ENCODE data around the gene GRAMD2B. TPM values are rescaled to one million over a fixed set of nuclear protein-coding genes. Genes with fewer than 3 reads are reported as not detected.

The GRAMD2B gene
- total and polyA plus RNA-seq, 2 of the 13 experiments (the other 11 are each of a cell fraction or from before 2014, with no cell fraction given): 8.1 to 10.6 TPM

DNA sequence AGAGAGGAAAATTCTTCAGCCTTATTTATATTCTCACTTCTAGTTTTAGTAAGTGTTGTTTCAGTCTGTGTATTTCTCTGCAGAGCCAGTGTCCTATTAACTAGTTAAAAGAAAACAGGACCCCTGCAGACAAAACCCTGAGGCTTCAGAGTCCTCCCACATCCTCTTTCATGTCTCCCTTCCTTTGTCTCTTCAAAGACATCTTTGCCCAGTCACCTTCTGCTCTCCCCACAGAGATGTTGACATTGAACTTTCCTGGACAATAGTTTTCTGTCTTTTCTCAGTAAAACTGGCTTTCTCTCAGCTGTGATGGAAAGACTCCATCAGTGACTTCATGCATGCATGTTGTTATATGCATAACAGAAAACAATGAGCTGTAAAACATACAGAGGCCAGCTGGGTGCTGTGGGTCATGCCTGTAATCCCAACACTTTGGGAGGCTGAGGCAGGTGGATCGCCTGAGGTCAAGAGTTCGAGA lies 20.2 kb downstream of the GRAMD2B start:
- Histone ChIP-seq H2AFZ (ENCODE audit: low read length) (no peak overlapping the region), H3K4me1 (ENCODE audit: insufficient read depth, low read length) (peaks cover 11% of the 10 kb centered on the region; the same call in 1 of the 2 replicates), H3K9me3 (ENCODE audit: low read length) (no peaks in the 10 kb centered on the region), H3K79me2 (ENCODE audit: insufficient read depth, low read length) (no peaks in the 10 kb centered on the region), H3K36me3 (replicated peaks in 1 of 2; ENCODE audit: control insufficient read depth in 1 of 2, insufficient read depth in 2 of 2, low read length in 2 of 2) (no peaks in the 10 kb centered on the region; a peak in 1 of 5 replicates), H3K9ac (ENCODE audit: insufficient read depth, low read depth, low read length) (no peak overlapping the region), H3K27ac (ENCODE audit: extremely low read length, insufficient read depth, low read length) (no peak overlapping the region), H3K4me3 (replicated peaks in 1 of 3; ENCODE audit: insufficient read depth in 1 of 3, low read depth in 2 of 3, low read length in 3 of 3) (no peak overlapping the region), H3K27me3 (ENCODE audit: control insufficient read depth in 1 of 2, insufficient read depth in 2 of 2, low read length in 2 of 2) (no peaks in the 10 kb centered on the region), H3K4me2 (ENCODE audit: low read depth, low read length) (no peak overlapping the region), H4K20me1 (ENCODE audit: insufficient read depth, low read length) (no peaks in the 10 kb centered on the region)
- WGBS (ENCODE audit: low lambda C conversion rate): 94% methylated on average over 2 of the region's 2 CpGs
- intact Hi-C loops (cut with micrococcal nuclease; ENCODE audit: unreplicated experiment) (no loop called here), in situ Hi-C loops (cut with HindIII; ENCODE audit: extremely low pct_ligation_motif_present, low pct_unique_long_range_greater_than_20kb) (no loop called here)
- CTCF ChIA-PET (ENCODE audit: low intra/inter-chr PET ratio, low total read pairs): no interaction called here
- FAIRE-seq (no peak), ATAC-seq (no peak), DNase-seq (ENCODE audit: low spot score) (peak; percentile 29)
- no TSS peak for BruUV-seq (replicated peaks)
- POLR2A ChIA-PET: no interaction called here
- TF ChIP-seq, protein P1, sequence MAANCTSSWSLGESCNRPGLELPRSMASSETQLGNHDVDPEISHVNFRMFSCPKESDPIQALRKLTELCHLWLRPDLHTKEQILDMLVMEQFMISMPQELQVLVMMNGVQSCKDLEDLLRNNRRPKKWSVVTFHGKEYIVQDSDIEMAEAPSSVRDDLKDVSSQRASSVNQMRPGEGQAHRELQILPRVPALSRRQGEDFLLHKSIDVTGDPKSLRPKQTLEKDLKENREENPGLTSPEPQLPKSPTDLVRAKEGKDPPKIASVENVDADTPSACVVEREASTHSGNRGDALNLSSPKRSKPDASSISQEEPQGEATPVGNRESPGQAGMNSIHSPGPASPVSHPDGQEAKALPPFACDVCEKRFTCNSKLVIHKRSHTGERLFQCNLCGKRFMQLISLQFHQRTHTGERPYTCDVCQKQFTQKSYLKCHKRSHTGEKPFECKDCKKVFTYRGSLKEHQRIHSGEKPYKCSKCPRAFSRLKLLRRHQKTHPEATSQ (CRISPR knock-in tag; IDR thresholded peaks at IDR 0.05; ENCODE audit: borderline replicate concordance): no peak
- TF ChIP-seq FOXP1 (IDR thresholded peaks at IDR 0.05): no peak
- 0 out of 2 replicates have a peak, but pooled peaks have one; percentile 13 for TF ChIP-seq FOXP1 (CRISPR knock-in tag; IDR thresholded peaks at IDR 0.05)
- TF ChIP-seq RARA (CRISPR knock-in tag; IDR thresholded peaks at IDR 0.05): 0 out of 2 replicates have a peak, but pooled peaks have one; percentile 28
- no peak for TF ChIP-seq SIX4 (CRISPR knock-in tag; IDR thresholded peaks at IDR 0.05)
- TF ChIP-seq TCF7 (IDR thresholded peaks at IDR 0.05; ENCODE audit: low read depth): peak; percentile 42; the same call in 1 of the 2 replicates
- TF ChIP-seq ZSCAN12 (CRISPR knock-in tag; IDR thresholded peaks at IDR 0.05): no peak
- TF ChIP-seq, protein P2, sequence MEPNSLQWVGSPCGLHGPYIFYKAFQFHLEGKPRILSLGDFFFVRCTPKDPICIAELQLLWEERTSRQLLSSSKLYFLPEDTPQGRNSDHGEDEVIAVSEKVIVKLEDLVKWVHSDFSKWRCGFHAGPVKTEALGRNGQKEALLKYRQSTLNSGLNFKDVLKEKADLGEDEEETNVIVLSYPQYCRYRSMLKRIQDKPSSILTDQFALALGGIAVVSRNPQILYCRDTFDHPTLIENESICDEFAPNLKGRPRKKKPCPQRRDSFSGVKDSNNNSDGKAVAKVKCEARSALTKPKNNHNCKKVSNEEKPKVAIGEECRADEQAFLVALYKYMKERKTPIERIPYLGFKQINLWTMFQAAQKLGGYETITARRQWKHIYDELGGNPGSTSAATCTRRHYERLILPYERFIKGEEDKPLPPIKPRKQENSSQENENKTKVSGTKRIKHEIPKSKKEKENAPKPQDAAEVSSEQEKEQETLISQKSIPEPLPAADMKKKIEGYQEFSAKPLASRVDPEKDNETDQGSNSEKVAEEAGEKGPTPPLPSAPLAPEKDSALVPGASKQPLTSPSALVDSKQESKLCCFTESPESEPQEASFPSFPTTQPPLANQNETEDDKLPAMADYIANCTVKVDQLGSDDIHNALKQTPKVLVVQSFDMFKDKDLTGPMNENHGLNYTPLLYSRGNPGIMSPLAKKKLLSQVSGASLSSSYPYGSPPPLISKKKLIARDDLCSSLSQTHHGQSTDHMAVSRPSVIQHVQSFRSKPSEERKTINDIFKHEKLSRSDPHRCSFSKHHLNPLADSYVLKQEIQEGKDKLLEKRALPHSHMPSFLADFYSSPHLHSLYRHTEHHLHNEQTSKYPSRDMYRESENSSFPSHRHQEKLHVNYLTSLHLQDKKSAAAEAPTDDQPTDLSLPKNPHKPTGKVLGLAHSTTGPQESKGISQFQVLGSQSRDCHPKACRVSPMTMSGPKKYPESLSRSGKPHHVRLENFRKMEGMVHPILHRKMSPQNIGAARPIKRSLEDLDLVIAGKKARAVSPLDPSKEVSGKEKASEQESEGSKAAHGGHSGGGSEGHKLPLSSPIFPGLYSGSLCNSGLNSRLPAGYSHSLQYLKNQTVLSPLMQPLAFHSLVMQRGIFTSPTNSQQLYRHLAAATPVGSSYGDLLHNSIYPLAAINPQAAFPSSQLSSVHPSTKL (CRISPR knock-in tag; IDR thresholded peaks at IDR 0.05): 0 out of 2 replicates have a peak, but pooled peaks have one; percentile 16
- TF ChIP-seq SOX5 (CRISPR knock-in tag; IDR thresholded peaks at IDR 0.05; ENCODE audit: borderline replicate concordance): peak; percentile 77
- TF ChIP-seq, protein P3, sequence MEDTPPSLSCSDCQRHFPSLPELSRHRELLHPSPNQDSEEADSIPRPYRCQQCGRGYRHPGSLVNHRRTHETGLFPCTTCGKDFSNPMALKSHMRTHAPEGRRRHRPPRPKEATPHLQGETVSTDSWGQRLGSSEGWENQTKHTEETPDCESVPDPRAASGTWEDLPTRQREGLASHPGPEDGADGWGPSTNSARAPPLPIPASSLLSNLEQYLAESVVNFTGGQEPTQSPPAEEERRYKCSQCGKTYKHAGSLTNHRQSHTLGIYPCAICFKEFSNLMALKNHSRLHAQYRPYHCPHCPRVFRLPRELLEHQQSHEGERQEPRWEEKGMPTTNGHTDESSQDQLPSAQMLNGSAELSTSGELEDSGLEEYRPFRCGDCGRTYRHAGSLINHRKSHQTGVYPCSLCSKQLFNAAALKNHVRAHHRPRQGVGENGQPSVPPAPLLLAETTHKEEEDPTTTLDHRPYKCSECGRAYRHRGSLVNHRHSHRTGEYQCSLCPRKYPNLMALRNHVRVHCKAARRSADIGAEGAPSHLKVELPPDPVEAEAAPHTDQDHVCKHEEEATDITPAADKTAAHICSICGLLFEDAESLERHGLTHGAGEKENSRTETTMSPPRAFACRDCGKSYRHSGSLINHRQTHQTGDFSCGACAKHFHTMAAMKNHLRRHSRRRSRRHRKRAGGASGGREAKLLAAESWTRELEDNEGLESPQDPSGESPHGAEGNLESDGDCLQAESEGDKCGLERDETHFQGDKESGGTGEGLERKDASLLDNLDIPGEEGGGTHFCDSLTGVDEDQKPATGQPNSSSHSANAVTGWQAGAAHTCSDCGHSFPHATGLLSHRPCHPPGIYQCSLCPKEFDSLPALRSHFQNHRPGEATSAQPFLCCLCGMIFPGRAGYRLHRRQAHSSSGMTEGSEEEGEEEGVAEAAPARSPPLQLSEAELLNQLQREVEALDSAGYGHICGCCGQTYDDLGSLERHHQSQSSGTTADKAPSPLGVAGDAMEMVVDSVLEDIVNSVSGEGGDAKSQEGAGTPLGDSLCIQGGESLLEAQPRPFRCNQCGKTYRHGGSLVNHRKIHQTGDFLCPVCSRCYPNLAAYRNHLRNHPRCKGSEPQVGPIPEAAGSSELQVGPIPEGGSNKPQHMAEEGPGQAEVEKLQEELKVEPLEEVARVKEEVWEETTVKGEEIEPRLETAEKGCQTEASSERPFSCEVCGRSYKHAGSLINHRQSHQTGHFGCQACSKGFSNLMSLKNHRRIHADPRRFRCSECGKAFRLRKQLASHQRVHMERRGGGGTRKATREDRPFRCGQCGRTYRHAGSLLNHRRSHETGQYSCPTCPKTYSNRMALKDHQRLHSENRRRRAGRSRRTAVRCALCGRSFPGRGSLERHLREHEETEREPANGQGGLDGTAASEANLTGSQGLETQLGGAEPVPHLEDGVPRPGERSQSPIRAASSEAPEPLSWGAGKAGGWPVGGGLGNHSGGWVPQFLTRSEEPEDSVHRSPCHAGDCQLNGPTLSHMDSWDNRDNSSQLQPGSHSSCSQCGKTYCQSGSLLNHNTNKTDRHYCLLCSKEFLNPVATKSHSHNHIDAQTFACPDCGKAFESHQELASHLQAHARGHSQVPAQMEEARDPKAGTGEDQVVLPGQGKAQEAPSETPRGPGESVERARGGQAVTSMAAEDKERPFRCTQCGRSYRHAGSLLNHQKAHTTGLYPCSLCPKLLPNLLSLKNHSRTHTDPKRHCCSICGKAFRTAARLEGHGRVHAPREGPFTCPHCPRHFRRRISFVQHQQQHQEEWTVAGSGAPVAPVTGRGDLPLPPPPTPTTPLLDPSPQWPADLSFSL (CRISPR knock-in tag; IDR thresholded peaks at IDR 0.05): no peak
- peak; percentile 48; the same call in 1 of the 2 replicates for TF ChIP-seq SOX13 (IDR thresholded peaks at IDR 0.05)
- TF ChIP-seq SOX13 (CRISPR knock-in tag; conservative IDR thresholded peaks at IDR 0.05 in 1 of 2, IDR thresholded peaks at IDR 0.05 in 1 of 2): peak in 1 of 2 experiments; percentile 81; a peak in 2 of 4 replicates
- TF ChIP-seq SOX6 (IDR thresholded peaks at IDR 0.05): no peak
- TF ChIP-seq SOX6 (CRISPR knock-in tag; IDR thresholded peaks at IDR 0.05): 0 out of 2 replicates have a peak, but pooled peaks have one; percentile 19

Data from HepG2 (cell line).